ENCODE results near the gene ZDHHC12.

Gene ZDHHC12

GRCh38 chr9:128729766-128730517 is 6.0 kb upstream of the ZDHHC12 start:
- DNase-seq (ENCODE audit: low read depth in 2 of 2) = no peak

- no peak for DNase-seq (ENCODE audit: low read depth in 2 of 2)
Observed at GRCh38 chr9:128729302-128729701, 5.4 kb upstream of the ZDHHC12 start.

- DNase-seq (ENCODE audit: low read depth in 2 of 2) = no peak
Observed at GRCh38 chr9:128728298-128728697, 4.4 kb upstream of the ZDHHC12 start.

GRCh38 chr9:128727640-128728248 is 3.8 kb upstream of the ZDHHC12 start:
- no peak for DNase-seq (ENCODE audit: low read depth in 2 of 2)

- no peak for DNase-seq (ENCODE audit: low read depth in 2 of 2)
Observed at GRCh38 chr9:128724744-128725211, 851 bp upstream of the ZDHHC12 start.

GRCh38 chr9:128723352-128723865 is 518 bp downstream of the ZDHHC12 start:
- DNase-seq (ENCODE audit: low read depth in 2 of 2) = no peak

GRCh38 chr9:128722380-128723351 is 1.3 kb downstream of the ZDHHC12 start:
- DNase-seq (ENCODE audit: low read depth in 2 of 2) = no peak

GRCh38 chr9:128721487-128722010 is 2.4 kb downstream of the ZDHHC12 start:
- no peak for DNase-seq (ENCODE audit: low read depth in 2 of 2)

GRCh38 chr9:128720841-128721486 is 3.0 kb downstream of the ZDHHC12 start:
- DNase-seq (ENCODE audit: low read depth in 2 of 2) = no peak

GRCh38 chr9:128719919-128720605 is 3.9 kb downstream of the ZDHHC12 start:
- no peak for DNase-seq (ENCODE audit: low read depth in 2 of 2)

- DNase-seq (ENCODE audit: low read depth in 2 of 2) = no peak
Observed at GRCh38 chr9:128718475-128718874, 5.5 kb downstream of the ZDHHC12 start.

GRCh38 chr9:128718047-128718446 is 5.9 kb downstream of the ZDHHC12 start:
- DNase-seq (ENCODE audit: low read depth in 2 of 2) = no peak

GRCh38 chr9:128716581-128717254 is 7.2 kb downstream of the ZDHHC12 start:
- no peak for DNase-seq (ENCODE audit: low read depth in 2 of 2)

GRCh38 chr9:128715436-128715750 is 8.5 kb downstream of the ZDHHC12 start:
- DNase-seq (ENCODE audit: low read depth in 2 of 2) = no peak

- no peak for DNase-seq (ENCODE audit: low read depth in 2 of 2)
Observed at GRCh38 chr9:128714586-128715435, 9.1 kb downstream of the ZDHHC12 start.

- no peak for DNase-seq (ENCODE audit: low read depth in 2 of 2)
Observed at GRCh38 chr9:128713941-128714573, 9.9 kb downstream of the ZDHHC12 start.

GRCh38 chr9:128713411-128713780 is 10.5 kb downstream of the ZDHHC12 start:
- no peak for DNase-seq (ENCODE audit: low read depth in 2 of 2)

GRCh38 chr9:128712451-128713410 is 11.2 kb downstream of the ZDHHC12 start:
- no peak for DNase-seq (ENCODE audit: low read depth in 2 of 2)

Data from stimulated activated CD8-positive, alpha-beta memory T cell treated with anti-CD3 and anti-CD28 coated beads, Interleukin-2, amount 100 ng/mL, for 1 hour (primary cell).